ENCODE data around the gene SCN10A.

SCN10A gene

GRCh38 chr3:38773528-38773927 is 42.5 kb downstream of the SCN10A start:
- DNase-seq (ENCODE audit: low spot score): no peak

- no peak for DNase-seq (ENCODE audit: low spot score)
These were observed 52.4 kb downstream of the SCN10A start for GRCh38 chr3:38763569-38763968.

GRCh38 chr3:38758557-38758956 is 57.5 kb downstream of the SCN10A start:
- no peak for DNase-seq (ENCODE audit: low spot score)

- no peak for DNase-seq (ENCODE audit: low spot score)
These were observed 58.3 kb downstream of the SCN10A start for GRCh38 chr3:38757721-38758120.

DNA sequence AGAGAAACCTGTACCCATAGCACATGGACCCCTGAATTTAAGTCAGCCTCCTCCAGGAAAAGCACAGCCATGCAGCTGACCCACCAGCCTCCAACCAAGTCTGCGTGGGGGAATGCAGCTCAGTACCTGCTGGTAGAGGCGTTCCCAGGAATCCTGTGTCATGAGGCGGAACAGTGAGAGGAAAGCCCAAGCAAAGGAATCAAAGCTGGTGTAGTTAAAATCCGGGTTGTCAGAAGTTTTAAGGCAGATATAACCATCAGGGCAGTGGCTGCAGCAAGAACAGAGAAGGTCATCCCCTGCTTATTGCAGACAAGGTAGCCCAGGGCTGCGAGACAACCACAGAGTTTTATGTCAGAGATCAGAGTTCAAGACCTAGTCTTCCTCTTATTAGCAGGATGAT is 59.1 kb downstream of the SCN10A start:
- no peak for DNase-seq (ENCODE audit: low spot score)

GRCh38 chr3:38755130-38755529 is 60.9 kb downstream of the SCN10A start:
- no peak for DNase-seq (ENCODE audit: low spot score)

DNA sequence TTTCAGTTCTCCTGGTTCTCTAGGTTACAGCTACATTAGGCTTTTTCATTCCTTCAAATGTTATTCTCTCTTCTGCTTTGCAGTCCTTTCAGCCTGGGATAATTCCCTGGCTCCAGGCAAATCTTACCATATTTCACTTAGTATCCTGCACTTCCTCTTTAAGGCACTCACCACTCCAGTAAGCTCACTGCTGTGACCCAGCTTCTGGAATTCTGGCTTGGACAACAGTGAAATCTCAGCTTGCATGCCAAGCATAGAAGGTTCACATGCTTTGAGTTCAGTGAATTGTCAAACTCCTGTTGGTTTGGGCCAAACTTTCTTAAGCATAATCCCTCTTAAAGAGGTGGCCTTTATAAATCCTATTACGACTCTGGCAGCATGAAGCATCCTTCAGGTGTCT is 69.4 kb downstream of the SCN10A start:
- DNase-seq (ENCODE audit: low spot score): no peak

GRCh38 chr3:38743043-38743442 is 73.0 kb downstream of the SCN10A start:
- DNase-seq (ENCODE audit: low spot score): no peak

- no peak for DNase-seq (ENCODE audit: low spot score)
These were observed 73.5 kb downstream of the SCN10A start for GRCh38 chr3:38742550-38742949.

DNA sequence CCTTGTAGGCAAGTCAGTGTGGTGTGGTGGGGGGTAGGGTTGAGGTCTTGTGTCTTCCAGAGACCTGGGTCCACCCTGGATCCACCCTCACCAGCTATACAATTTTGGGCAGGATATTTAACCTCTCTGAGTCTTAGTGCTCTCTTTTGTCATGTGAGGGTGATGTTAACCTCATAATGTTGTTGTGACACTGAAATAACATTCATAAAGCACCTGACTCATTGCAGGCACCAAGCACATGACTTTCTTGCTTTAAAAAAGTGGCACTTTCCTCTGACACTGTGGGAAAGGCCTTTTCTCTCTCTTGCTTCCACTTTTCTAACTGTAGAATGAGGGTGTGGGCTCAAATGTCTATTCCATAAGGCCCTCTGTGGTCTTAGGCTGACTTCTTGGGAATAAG is 75.5 kb downstream of the SCN10A start:
- DNase-seq (ENCODE audit: low spot score): no peak

GRCh38 chr3:38739931-38740330 is 76.1 kb downstream of the SCN10A start:
- no peak for DNase-seq (ENCODE audit: low spot score)

DNA sequence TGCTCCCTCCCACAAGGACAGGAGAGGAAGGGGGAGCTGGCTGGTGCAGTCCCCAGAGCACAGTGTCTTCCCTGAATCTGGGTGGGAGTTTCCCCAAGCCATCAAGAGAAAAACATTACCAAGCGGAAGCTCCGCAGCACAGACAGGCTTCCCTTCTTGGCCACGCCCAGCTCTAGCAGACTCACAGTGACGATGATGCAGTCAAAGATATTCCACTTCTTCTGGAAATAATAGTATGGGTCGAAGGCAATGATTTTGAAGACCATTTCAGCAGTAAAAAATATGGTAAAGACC is 76.7 kb downstream of the SCN10A start:
- DNase-seq (ENCODE audit: low spot score): no peak

DNA sequence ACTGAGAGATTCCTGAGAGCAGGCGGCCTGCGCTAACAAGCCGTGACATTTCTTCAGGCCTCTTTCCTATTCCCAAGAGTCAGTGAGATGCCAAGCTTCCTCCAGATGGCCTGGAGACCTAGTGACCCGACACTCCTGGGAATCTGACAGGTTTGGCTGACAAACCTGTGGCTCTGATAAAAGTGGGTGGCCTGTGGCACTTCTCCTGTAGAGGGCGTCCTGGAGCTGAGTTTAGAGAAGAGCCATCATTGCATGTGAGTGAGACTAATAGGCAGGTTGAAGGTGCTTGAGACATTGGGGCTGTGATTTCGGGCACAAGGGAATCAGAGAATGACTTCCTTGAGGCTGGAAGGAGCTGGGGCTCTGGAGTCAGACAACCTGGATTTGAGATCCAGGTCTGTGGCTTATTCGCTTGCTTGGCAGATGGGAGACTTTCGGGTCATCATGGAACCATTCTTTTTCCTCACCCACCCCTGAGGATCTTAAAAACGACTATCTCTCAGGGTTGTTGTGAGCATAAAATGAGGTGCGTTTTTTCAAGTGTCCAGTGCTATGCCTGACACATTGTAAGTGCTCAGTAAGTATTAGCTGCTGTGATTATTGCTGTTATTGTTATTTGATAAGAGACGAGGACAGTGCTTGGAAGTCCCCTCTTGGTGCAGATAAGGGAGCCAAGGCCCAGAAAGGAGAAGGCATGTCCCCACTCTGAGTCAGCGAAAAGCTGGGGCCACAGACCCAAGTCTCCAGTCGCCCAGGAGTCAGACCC is 77.2 kb downstream of the SCN10A start:
- peak; percentile 32 for DNase-seq (ENCODE audit: low spot score)

GRCh38 chr3:38731522-38731921 is 84.5 kb downstream of the SCN10A start:
- DNase-seq (ENCODE audit: low spot score): no peak

DNA sequence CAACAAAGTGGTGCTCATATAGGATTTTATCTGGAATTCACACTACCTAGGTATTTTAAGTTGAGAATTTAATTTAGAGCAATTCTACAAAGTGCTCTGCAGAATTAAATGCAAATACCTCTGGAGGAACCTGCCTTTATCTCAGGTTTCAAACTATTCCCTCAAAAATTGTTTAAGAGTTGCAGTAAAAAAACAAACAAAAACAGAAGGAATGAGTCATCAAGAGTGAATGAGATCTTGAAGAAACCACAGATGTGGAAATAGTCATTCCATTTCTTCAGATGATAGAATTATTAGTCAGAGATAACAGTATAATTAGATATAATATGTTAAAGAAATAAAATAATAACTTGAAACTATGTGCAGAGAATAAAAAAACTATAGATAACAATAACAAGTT is 85.7 kb downstream of the SCN10A start:
- DNase-seq (ENCODE audit: low spot score): no peak

- DNase-seq (ENCODE audit: low spot score): no peak
These were observed 88.0 kb downstream of the SCN10A start for GRCh38 chr3:38728008-38728407.

DNA sequence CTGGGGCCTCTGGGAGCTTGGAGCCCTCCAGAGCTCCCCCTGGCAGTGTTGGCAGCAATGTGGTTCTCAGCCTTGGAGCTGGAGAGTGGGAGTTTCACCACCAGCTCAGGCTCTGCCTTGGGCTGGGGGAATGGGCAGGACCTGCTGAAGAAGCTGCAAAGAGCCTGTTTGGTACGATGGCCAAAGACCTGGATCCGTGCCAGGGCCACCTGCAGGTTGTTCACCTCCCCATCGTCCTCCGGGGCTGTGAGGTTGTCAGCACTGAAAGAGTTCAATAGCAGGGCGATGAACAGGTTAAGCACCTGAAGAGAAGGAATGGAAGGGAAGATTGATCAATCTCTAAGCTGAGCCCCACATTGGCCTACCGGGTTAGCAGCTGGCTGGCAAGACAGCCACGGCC is 89.3 kb downstream of the SCN10A start:
- no peak for DNase-seq (ENCODE audit: low spot score)

DNA sequence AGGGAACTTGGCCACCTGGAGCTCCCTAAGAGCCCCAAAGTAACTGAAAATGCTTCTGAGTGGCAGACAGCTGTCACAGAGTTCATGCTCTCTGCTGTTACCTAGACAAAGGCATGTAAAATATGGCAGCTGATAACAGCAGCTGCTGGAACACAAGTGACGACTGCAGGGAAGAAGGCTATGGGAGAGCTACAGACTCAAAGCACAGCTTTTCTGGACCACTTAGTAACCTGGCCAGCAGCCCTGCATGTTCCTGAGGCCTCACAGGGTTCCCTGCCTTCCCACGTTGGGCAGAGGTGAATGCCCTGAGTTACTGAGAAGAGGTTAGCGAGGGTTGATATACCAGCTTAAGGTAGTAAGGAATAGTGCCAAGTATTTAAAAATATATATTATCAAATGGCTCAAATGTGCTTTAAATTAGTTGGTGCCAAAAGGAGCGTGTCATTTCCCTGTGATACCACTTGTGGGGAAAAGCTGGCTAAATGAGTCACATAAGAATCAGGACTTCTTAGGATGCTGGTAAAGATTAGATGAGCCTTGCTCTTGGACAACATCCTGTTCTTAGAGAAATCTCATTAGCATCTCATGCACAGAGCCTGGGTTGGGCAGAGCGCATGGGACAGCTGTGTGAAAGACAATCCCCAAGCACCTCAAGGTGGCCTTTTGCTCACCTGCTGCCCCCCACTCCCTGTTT is 90.1 kb downstream of the SCN10A start:
- no peak for DNase-seq (ENCODE audit: low spot score)

DNA sequence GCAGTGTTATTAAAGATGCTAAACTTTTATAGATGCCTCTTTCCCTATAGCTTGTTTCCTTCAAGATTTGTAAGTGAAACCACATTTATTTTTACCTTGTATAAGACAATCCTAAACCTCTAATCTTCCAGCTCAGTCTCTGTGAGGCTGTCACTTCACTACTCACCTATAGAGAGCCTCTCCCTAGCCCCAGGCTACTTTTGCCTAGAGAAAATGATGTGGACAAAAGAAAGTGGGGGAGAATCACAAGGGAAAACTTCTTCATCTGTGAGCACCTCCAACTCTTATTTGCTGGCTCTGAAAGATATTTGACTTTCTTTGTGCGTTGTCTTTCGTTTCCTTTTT is 91.7 kb downstream of the SCN10A start:
- no peak for DNase-seq (ENCODE audit: low spot score)

- DNase-seq (ENCODE audit: low spot score): no peak
These were observed 92.2 kb downstream of the SCN10A start for GRCh38 chr3:38723569-38724391.

DNA sequence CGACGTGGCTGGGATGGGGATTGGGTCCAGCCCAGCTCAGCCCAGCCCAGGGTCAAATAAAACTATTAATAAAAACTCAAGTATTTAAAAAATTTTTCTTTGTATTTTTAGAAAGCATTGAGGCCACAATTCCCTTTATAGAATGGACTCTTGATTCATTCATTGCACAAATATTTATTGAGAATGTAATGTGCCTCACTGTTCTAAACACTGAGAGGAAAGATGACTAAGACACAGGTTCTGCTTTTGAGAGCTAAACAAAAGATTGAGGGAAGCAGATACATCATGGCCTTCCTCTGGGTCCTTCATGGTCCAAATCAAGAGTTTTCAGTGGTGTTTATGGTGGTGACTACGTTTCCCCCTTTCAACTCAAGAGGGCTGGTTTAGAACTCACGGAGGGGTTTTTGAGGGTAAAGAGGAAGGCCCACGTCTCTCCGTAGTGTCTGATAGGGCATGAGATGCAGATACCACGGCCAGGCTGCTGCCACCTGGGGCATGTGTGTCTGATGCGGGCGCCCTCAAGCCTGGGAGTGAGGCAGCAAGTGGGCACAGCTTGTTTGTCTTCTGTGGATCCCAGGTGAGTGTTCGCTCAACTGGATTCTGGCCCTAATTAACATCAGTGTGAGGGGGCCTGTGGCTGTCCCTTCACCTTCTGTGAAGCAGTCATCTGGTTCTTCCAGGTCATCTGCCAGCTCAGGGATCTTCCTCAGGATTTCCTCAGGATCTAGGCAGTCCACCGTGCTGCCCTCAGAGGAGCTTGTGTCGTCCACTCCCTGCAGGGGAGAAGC is 93.0 kb downstream of the SCN10A start:
- DNase-seq (ENCODE audit: low spot score): no peak

DNA sequence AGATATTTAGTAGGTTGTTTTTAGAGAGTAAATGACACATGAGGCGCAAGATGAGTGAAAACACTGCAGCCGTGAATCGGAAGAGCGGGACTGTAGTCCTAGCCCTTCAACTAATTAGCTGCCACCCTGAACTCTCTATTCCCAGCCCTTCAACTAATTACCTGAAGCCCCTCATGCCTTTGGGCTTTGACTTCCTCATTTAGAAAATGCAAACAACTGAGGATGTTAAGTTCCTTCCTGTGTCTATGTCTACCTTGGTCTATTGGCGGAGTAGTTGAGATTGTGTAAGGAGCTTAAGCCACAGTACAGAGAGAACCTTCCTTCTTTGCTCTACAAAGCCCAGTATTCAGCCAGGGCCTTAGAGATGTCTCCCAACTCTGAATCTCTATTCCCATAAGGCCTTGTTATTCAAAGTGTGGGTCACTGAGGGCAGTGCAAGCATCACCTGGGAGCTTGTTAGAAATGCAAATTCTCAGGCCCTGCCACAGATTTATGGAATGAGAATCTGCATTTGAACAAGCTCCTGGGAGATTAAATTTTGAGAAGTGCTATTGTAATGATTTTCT is 94.7 kb downstream of the SCN10A start:
- DNase-seq (ENCODE audit: low spot score): no peak

Measured in AG08395 (cell line).